ENCODE data around the gene MROH8. TPM values are rescaled to one million over a fixed set of nuclear protein-coding genes. Genes with fewer than 3 reads are reported as not detected.

The MROH8 gene
- total RNA-seq, 3 donors from 2014 or later (not counting 1 experiment from before 2014, with no cell fraction given): 1.7 to 3.2 (median 2.3) TPM

GRCh38 chr20:37198932-37199660 is 19.7 kb upstream of the MROH8 start:
- H3K36me3 ChIP-seq (ENCODE audit: control insufficient read depth, insufficient read depth, low read length): peaks cover 56% of the 10 kb centered on the region
- intact Hi-C loops (cut with micrococcal nuclease): no loop called here
- H3K9me3 ChIP-seq (ENCODE audit: control insufficient read depth, insufficient read depth, low read length): no peaks in the 10 kb centered on the region
- H3K27ac ChIP-seq (ENCODE audit: low read length): no peak overlapping the region
- H3K4me3 ChIP-seq (ENCODE audit: low read length): no peak overlapping the region
- Mint-ChIP-seq H3K4me1 (peaks cover 29% of the 10 kb centered on the region in 2 donors), H3K36me3 (peaks cover 4% of the 10 kb centered on the region), H3K9me3 (no peaks in the 10 kb centered on the region), H3K27me3 (ENCODE audit: low read depth in 2 of 2) (no peaks in the 10 kb centered on the region), H3K27ac (peak overlapping the region in 1 of 2 donors; percentile 29), H3K4me3 (no peak overlapping the region)
- WGBS (ENCODE audit: insufficient coverage): 91% methylated on average over 16 of the region's 16 CpGs
- no peak for TF ChIP-seq CTCF (IDR thresholded peaks at IDR 0.05)
- H3K27me3 ChIP-seq (ENCODE audit: control insufficient read depth, insufficient read depth, low read length): no peaks in the 10 kb centered on the region
- no peak for ATAC-seq
- H3K4me1 ChIP-seq (ENCODE audit: control insufficient read depth, insufficient read depth, low read length): peaks cover 19% of the 10 kb centered on the region
- no peak for DNase-seq

DNA sequence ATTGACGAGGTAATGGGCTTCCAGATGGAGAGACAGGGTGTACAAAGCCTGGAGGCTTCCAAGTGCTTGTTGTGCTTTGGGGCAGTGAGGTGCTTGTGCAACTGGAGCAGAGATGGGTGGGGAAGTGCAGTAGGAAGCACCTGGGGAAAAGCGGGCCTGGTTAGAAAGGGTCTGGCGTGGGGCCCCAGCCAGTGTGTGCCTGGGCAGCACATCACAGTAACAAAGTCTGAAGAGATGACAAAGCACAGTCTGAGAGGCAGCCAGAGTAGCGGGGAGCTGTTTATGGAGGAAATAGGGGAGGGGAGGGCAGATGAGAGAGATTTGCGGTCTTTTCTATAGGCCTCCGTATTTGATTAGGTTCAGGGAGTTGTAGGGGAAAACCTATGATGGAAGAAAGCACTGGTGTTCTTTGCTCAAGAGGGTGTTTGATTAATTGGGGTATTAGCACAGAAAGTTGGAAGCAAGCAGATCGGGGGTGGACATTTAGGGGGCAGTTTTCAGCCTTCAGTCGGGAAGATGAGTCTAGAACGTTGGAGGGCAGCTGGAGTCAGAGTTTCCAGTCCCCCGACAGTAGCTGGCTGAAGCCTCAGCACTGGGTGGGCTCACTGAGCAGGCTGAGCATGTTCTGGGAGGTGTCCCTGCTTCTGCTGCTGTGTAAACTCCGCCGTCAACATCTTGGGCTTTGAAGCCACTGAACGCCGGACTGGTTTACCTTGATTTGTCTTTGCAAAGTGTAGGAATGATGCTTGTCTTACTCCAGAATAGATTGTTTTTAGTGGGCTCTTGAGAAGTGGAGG is 15.5 kb upstream of the MROH8 start:
- ATAC-seq (no peak), DNase-seq (peak in 1 of 2 donors; percentile 55)
- no peaks in the 10 kb centered on the region for H3K27me3 Mint-ChIP-seq (ENCODE audit: low read depth in 2 of 2)
- intact Hi-C loops (cut with micrococcal nuclease): loop anchor here (1.0 to 2.0 kb wide), 2 partner anchors 190 to 339 kb away; no protein-coding TSS in a partner anchor
- peak overlapping the region; percentile 13 to 54 for H3K27ac Mint-ChIP-seq
- TF ChIP-seq CTCF (IDR thresholded peaks at IDR 0.05): no peak
- H3K4me1 Mint-ChIP-seq: peaks cover 61 to 64% of the 10 kb centered on the region in 2 donors
- no peaks in the 10 kb centered on the region for H3K9me3 Mint-ChIP-seq
- Histone ChIP-seq H3K27ac (ENCODE audit: low read length) (no peak overlapping the region), H3K9me3 (ENCODE audit: control insufficient read depth, insufficient read depth, low read length) (no peaks in the 10 kb centered on the region), H3K4me1 (ENCODE audit: control insufficient read depth, insufficient read depth, low read length) (peaks cover 29% of the 10 kb centered on the region), H3K36me3 (ENCODE audit: control insufficient read depth, insufficient read depth, low read length) (peaks cover 31% of the 10 kb centered on the region), H3K27me3 (ENCODE audit: control insufficient read depth, insufficient read depth, low read length) (no peaks in the 10 kb centered on the region), H3K4me3 (ENCODE audit: low read length) (no peak overlapping the region)
- no peak overlapping the region for H3K4me3 Mint-ChIP-seq
- 40% methylated on average over 14 of the region's 14 CpGs for WGBS (ENCODE audit: insufficient coverage)
- no peaks in the 10 kb centered on the region for H3K36me3 Mint-ChIP-seq

DNA sequence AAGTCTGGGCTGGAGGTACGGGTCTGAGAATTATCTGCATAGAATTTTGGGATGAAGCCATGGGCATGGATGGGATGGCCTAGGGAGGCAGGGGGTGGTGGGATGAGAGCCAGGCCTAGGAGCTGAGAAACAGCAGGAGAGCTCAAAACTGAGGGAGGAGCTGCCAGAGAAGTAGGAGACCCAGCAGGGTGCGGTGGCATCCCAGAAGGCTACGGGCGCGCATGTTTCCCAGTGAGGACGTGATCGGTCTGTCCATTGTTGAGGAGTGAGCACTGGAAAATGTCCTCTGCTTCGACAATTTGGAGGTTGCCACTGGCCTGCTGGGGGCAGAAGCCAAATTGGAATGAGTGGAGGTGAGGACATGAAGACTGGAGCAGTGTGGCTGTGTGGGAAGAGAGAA is 14.5 kb upstream of the MROH8 start:
- Histone ChIP-seq H3K4me1 (ENCODE audit: control insufficient read depth, insufficient read depth, low read length) (peaks cover 29% of the 10 kb centered on the region), H3K4me3 (ENCODE audit: low read length) (no peak overlapping the region), H3K27ac (ENCODE audit: low read length) (no peak overlapping the region), H3K27me3 (ENCODE audit: control insufficient read depth, insufficient read depth, low read length) (no peaks in the 10 kb centered on the region), H3K36me3 (ENCODE audit: control insufficient read depth, insufficient read depth, low read length) (peaks cover 26% of the 10 kb centered on the region), H3K9me3 (ENCODE audit: control insufficient read depth, insufficient read depth, low read length) (no peaks in the 10 kb centered on the region)
- no peaks in the 10 kb centered on the region for H3K9me3 Mint-ChIP-seq
- 97% methylated on average over 8 of the region's 8 CpGs for WGBS (ENCODE audit: insufficient coverage)
- H3K27me3 Mint-ChIP-seq (ENCODE audit: low read depth in 2 of 2): no peaks in the 10 kb centered on the region
- H3K4me1 Mint-ChIP-seq: peaks cover 70 to 71% of the 10 kb centered on the region in 2 donors
- intact Hi-C loops (cut with micrococcal nuclease): loop anchor here (2.0 kb wide), 1 partner anchor 191 kb away; no protein-coding TSS in a partner anchor
- H3K27ac Mint-ChIP-seq: peak overlapping the region; percentile 13 to 54
- no peak for ATAC-seq
- no peak for TF ChIP-seq CTCF (IDR thresholded peaks at IDR 0.05)
- no peaks in the 10 kb centered on the region for H3K36me3 Mint-ChIP-seq
- DNase-seq: no peak
- H3K4me3 Mint-ChIP-seq: no peak overlapping the region

Data from natural killer cell (primary cell).